HPDE6-E6E7 (cell line): ENCODE data around the gene SSRP1.
"Not testable (repeated sequence)": the region's sequence is repeated elsewhere in the genome, so short reads cannot be mapped to it uniquely, and the experiment has no call there.

Source experiments
- DNase-seq: peaks from one replicate; pipeline ENCODE4 v3.0.0; 2011; ENCODE audit warnings: missing footprints; ENCODE audit errors: extremely low spot score

The SSRP1 gene

DNA sequence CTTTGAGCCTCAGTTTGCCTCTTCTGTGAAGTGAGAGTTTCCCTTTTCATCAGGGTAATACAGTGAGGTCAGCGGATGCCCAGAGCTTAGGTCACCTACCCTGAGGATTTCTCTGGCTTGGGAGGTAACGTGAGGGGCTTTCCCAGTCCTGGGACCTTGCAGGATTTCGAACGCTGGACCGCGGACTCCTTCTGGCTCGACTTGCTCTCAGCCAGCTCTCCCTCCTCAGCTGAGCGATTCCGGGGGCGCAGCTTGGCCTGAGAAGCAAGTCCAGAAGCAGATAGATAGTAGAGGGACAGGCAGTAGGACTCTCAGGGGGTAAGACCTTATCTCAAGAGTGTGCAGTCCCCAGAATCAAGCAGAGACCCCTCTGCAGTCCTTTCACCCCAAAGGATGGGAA is 34.9 kb downstream of the SSRP1 start:
- no peak for DNase-seq

- no peak for DNase-seq
Measured at GRCh38 chr11:57299150-57299737, 36.4 kb downstream of the SSRP1 start.

- no peak for DNase-seq
Measured at GRCh38 chr11:57297221-57297620, 38.5 kb downstream of the SSRP1 start.

GRCh38 chr11:57296205-57296604 is 39.5 kb downstream of the SSRP1 start:
- DNase-seq = not testable (repeated sequence)

GRCh38 chr11:57294225-57295131 is 41.2 kb downstream of the SSRP1 start:
- no peak for DNase-seq

DNA sequence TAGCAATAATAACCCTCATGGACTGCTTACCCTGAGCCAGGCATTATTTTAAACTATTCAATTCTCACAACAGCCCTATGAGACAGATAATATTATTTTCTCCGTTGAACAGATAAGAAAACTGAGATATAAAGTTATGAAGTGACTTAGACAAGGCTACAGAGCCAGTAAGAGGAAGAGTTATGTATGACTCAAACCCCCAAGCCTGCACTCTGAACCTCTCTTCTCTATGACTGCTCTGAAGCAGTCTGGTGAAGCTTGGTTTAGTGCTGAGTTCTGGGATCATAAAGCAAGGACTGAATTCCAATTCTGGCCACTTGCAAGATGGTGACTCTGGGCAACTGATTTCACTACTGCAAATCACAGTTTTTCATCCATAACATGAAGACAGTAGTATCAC is 45.4 kb downstream of the SSRP1 start:
- DNase-seq = no peak

DNA sequence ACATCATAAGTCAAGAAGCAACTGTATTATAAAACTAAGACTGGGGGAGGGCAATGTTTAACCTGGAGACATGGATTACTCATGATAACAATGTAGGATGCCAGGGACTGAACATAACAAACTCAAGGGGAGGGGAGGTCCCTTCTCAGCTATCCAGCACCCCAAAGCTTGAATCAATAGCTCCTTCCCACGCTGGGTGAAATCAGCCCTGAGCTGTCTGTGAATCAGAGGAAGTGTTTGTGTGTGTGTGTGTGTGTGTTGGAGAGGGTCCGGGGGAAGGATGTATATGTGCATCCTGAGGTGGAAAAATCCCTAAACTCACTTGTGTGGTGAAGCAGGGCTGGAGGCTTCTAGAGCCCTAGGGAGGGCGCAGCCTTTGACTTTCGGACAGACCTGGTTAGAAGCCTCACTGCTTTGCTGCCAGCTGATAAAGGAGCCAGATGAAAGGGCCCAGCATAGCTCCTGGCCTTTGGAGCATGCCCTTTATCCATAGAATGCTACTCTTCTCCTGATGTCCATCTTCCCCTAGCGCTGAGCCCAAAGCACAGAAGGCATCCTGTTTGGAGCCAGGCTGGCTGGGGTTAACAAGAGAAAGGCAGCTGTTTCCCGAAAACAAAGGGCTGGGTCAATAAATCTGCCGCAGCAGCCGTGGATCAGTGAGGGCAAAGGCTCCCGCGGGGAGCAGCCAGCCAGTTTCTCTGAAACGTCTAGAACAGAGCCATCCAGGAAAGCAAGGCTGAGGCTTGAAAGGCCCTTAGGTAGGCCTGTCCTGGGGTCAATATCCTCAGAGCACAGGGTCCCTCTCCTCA is 46.7 kb downstream of the SSRP1 start:
- DNase-seq = peak; percentile 49

DNA sequence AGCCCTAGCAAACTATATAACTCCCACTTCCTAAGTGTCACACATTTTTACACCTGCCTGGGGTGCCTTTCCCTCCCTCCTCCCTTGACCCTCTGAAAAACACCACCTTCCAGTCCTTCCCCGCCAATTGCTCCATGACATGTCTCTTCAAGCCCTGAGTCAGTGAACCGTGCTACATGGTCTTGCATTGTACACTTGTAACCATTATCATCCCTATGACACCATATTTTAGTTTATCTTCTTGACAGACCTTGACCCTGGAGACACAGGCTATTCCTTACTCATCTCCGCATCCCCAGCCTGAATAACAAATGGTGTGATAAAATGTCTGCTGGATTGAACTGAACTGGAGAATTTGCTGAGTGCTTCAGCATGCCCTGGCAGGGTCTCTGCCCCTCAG is 47.8 kb downstream of the SSRP1 start:
- no peak for DNase-seq

DNA sequence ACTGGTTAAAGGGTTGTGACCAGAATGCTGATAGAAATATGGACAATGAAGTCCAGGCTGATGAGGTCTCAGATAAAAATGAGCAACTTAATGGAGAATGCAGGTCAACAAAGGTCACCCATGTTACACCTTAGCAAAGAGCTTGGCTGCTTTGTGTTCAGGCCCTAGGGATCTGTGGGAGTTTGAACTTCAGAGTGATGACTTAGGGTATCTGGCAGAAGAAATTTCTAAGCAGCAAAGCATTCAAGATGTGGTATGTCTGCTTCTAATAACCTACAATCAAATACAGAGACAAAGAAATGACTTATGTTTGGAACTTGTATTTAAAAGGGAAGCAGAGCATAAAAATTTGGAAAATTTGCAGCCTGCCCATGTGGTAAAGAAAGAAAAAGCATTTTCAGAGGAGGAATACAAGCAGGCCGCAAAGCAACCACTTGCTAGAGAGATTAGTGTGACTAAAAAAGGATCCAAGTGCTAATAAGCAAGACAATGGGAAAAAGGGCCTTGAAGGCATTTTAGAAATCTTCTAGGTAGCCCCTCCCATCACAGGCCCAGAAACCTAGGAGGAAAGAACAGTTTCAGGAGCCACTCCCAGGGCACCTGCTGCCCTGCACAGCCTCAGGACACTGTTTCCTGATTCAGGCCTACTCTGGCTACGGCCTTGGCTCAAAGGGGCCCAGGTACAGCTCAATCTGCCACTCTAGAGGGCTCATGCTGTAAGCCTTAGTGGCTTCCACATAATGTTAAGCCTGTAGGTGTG is 52.3 kb downstream of the SSRP1 start:
- DNase-seq = no peak

- not testable (repeated sequence) for DNase-seq
Measured at GRCh38 chr11:57281546-57281945, 54.1 kb downstream of the SSRP1 start.

DNA sequence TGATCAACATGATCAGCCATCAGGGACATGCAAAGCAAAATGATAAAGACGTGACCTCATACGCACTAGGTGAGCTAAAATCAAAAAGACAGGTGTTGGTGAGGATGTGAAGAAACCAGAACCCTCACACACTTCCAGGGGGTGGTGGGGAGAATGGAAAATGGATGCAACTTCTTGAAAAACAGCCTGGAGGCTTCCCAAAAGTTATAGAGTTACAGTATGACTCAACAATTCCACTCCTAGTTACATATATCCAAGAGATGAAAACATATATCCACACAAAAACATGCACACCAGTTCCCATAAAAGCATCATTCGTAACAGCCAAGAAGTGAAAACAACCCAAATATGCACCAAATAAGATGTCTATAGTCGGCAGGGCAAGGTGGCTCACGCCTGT is 56.6 kb downstream of the SSRP1 start:
- DNase-seq = no peak

GRCh38 chr11:57278721-57279095 is 57.0 kb downstream of the SSRP1 start:
- no peak for DNase-seq

GRCh38 chr11:57277845-57278720 is 57.6 kb downstream of the SSRP1 start:
- peak; percentile 84 for DNase-seq

GRCh38 chr11:57276971-57277675 is 58.6 kb downstream of the SSRP1 start:
- DNase-seq = no peak

GRCh38 chr11:57276169-57276970 is 59.3 kb downstream of the SSRP1 start:
- no peak for DNase-seq
